Upper lobe of right lung (tissue), 1 donor: ENCODE data around the gene IMMP2L. TPM values are rescaled to one million over a fixed set of nuclear protein-coding genes. Genes with fewer than 3 reads are reported as not detected.

ENCODE experiments used
- ATAC-seq: fragments of 200-7000 bp; cut with Tn5 transposase; one replicate; pipeline ENCODE4 v1.9.1; 2020; ENCODE audit warnings: mild to moderate bottlenecking, moderate library complexity
- DNase-seq: peaks from one replicate; pipeline ENCODE4 v3.0.0-alpha.2; 2020
- H3K27ac ChIP-seq: fragments of 200-600 bp; one replicate; pipeline ENCODE4 v1.8.0; 2022
- H3K27me3 ChIP-seq: fragments of 200-600 bp; one replicate; pipeline ENCODE4 v1.8.0; 2022; ENCODE audit warnings: mild to moderate bottlenecking
- H3K36me3 ChIP-seq: fragments of 200-600 bp; one replicate; pipeline ENCODE4 v1.8.0; 2022
- H3K4me1 ChIP-seq: fragments of 200-600 bp; one replicate; pipeline ENCODE4 v1.8.0; 2022
- H3K4me3 ChIP-seq: fragments of 200-600 bp; one replicate; pipeline ENCODE4 v1.8.0; 2022; ENCODE audit warnings: mild to moderate bottlenecking
- H3K9me3 ChIP-seq: fragments of 200-600 bp; one replicate; pipeline ENCODE4 v1.8.0; 2022
- intact Hi-C: fragments of 100-400 bp; cut with DNase I; formaldehyde crosslinking; loops from one replicate; pipeline ENCODE4 v1.11.0; 2022
- total RNA-seq: library from RNA; stranded (reverse); fragmentation: NEBNext Ultra II Directional; extraction: Animal tissue kit (Norgen Biotek cat#: 25700); gene quantifications from one replicate; pipeline ENCODE4 v1.2.1, GENCODE V29; 2021
- TF ChIP-seq, protein P1 (sequence below): fragments of 200-600 bp; IDR thresholded peaks from one replicate; pipeline ENCODE4 v1.8.0; 2022; ENCODE audit warnings: antibody characterized with exemption
- donor health status: DM: no; HTN: yes; CAD: no; lungs with severe emphysema.

IMMP2L gene
- total RNA-seq, 1 donor from 2014 or later = 22.0 TPM

- Histone ChIP-seq H3K27me3 (no peaks in the 10 kb centered on the region), H3K9me3 (no peaks in the 10 kb centered on the region), H3K4me3 (no peak overlapping the region), H3K27ac (no peak overlapping the region), H3K4me1 (no peaks in the 10 kb centered on the region), H3K36me3 (no peaks in the 10 kb centered on the region)
- ATAC-seq (no peak), DNase-seq (no peak)
- TF ChIP-seq, protein P1, sequence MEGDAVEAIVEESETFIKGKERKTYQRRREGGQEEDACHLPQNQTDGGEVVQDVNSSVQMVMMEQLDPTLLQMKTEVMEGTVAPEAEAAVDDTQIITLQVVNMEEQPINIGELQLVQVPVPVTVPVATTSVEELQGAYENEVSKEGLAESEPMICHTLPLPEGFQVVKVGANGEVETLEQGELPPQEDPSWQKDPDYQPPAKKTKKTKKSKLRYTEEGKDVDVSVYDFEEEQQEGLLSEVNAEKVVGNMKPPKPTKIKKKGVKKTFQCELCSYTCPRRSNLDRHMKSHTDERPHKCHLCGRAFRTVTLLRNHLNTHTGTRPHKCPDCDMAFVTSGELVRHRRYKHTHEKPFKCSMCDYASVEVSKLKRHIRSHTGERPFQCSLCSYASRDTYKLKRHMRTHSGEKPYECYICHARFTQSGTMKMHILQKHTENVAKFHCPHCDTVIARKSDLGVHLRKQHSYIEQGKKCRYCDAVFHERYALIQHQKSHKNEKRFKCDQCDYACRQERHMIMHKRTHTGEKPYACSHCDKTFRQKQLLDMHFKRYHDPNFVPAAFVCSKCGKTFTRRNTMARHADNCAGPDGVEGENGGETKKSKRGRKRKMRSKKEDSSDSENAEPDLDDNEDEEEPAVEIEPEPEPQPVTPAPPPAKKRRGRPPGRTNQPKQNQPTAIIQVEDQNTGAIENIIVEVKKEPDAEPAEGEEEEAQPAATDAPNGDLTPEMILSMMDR = no peak
- intact Hi-C loops = no loop called here
Measured at GRCh38 chr7:111053035-111053434, 509.3 kb downstream of the IMMP2L start.

DNA sequence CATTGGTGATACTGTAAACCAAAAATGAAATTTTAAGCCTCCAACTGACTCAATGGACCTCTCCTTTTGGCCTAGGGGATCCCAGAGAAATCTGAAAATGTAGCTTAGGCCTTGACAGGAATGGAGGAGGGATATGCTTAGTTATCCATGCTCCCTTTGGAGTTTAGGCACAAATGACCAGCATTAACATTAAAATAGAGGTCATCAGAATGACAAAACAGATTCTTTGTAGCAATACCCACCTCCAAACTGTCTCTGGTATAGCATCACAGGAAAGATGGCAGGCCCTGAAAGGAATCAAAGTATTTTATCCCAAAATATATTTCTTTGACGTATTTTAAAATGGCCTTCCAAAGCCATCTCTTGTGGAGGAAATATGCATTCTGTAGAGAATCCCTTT, 510.5 kb downstream of the IMMP2L start:
- no peaks in the 10 kb centered on the region for H3K4me1 ChIP-seq
- no peak overlapping the region for H3K4me3 ChIP-seq
- DNase-seq (no peak), ATAC-seq (no peak)
- intact Hi-C loops = no loop called here
- H3K27ac ChIP-seq = no peak overlapping the region
- H3K36me3 ChIP-seq = no peaks in the 10 kb centered on the region
- TF ChIP-seq, protein P1 = no peak
- no peaks in the 10 kb centered on the region for H3K27me3 ChIP-seq
- no peaks in the 10 kb centered on the region for H3K9me3 ChIP-seq

- H3K9me3 ChIP-seq = no peaks in the 10 kb centered on the region
- H3K4me3 ChIP-seq = no peak overlapping the region
- no peak overlapping the region for H3K27ac ChIP-seq
- ATAC-seq (no peak), DNase-seq (no peak)
- no peaks in the 10 kb centered on the region for H3K4me1 ChIP-seq
- H3K36me3 ChIP-seq = no peaks in the 10 kb centered on the region
- TF ChIP-seq, protein P1 = no peak
- H3K27me3 ChIP-seq = no peaks in the 10 kb centered on the region
- intact Hi-C loops = no loop called here
Measured at GRCh38 chr7:111050875-111051416, 511.3 kb downstream of the IMMP2L start.

GRCh38 chr7:111049971-111050680, 512.2 kb downstream of the IMMP2L start:
- no peaks in the 10 kb centered on the region for H3K9me3 ChIP-seq
- no peaks in the 10 kb centered on the region for H3K4me1 ChIP-seq
- ATAC-seq = no peak
- no peaks in the 10 kb centered on the region for H3K36me3 ChIP-seq
- DNase-seq = no peak
- H3K27ac ChIP-seq = no peak overlapping the region
- no peaks in the 10 kb centered on the region for H3K27me3 ChIP-seq
- H3K4me3 ChIP-seq = no peak overlapping the region
- intact Hi-C loops = no loop called here
- TF ChIP-seq, protein P1 = no peak

GRCh38 chr7:111047595-111047994, 514.7 kb downstream of the IMMP2L start:
- no peaks in the 10 kb centered on the region for H3K9me3 ChIP-seq
- TF ChIP-seq, protein P1 = no peak
- no peak for DNase-seq
- ATAC-seq = no peak
- H3K4me1 ChIP-seq = no peaks in the 10 kb centered on the region
- H3K4me3 ChIP-seq = no peak overlapping the region
- intact Hi-C loops = no loop called here
- H3K27ac ChIP-seq = no peak overlapping the region
- no peaks in the 10 kb centered on the region for H3K36me3 ChIP-seq
- no peaks in the 10 kb centered on the region for H3K27me3 ChIP-seq
